ENCODE results near the gene SLC41A3. TPM values are rescaled to one million over a fixed set of nuclear protein-coding genes. Genes with fewer than 3 reads are reported as not detected.
"Not testable (repeated sequence)": the region's sequence is repeated elsewhere in the genome, so short reads cannot be mapped to it uniquely, and the experiment has no call there.

SLC41A3 gene
- total RNA-seq, 1 donor = 104 TPM

- no peak for DNase-seq (ENCODE audit: low read depth in 2 of 3, low spot score in 2 of 3)
Observed at GRCh38 chr3:126084768-126085180, 850 bp upstream of the SLC41A3 start.

DNA sequence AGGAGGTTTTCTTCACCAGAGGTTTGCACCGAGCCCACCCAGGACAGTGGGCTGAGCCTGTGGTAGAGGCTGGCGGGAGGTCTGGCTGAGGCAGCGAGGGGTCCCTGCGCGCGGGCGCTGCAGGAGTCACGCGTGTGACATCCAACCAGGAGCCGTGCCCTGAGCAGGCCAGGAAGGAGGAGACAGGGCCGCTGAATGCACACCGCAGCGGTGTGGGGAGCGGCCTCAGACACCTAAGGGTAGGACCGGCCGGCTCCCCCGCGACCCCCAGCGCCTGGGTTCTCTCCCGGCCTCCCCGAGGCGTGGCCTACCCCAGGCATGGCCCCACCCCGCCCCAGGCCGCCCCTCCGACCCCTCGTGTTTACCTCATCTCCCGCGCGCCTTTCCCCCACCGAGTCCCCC, 412 bp downstream of the SLC41A3 start:
- peak in 2 of 3 donors; percentile 64 to 68 for DNase-seq (ENCODE audit: low read depth in 2 of 3, low spot score in 2 of 3)

- no peak for DNase-seq (ENCODE audit: low read depth in 2 of 3, low spot score in 2 of 3)
Observed at GRCh38 chr3:126083138-126083445, 832 bp downstream of the SLC41A3 start.

DNA sequence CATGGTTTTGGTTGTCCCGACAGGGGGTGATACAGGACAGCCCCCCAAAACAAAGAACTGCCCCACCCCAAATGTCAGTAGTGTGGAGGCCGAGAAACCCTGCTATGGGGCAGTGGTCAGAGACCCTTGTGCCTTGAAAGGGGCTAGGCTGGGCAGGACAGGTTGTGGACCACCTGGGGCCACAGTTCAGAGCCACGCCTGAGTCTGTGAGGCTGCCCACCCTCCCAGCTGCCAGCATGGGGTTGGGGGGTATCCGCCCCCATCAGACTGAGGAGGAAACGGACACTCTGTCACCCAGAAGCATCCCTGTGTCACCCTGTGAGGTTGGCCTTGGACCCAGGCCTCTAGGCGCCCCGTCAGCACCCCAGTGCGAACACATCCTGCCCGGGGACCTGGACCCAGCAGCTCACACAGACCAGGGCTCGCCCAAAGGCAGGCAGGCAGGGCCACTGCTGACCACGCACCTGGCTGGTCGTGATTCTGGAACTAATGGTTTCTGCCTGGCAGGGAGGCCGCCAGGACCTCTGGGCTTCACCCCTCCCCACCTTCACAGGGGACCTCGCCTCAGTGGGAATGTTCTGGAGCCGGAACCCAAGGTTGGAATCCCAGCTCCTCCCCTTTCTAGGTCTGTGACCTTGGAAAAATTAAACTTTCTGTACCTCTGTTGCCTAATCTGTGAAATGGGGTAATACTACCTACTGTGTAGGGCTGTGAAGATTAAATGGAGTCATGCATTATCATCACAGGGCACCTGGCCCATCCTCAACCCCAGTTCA, 1.4 kb downstream of the SLC41A3 start:
- DNase-seq (ENCODE audit: low read depth in 2 of 3, low spot score in 2 of 3) = no peak

DNA sequence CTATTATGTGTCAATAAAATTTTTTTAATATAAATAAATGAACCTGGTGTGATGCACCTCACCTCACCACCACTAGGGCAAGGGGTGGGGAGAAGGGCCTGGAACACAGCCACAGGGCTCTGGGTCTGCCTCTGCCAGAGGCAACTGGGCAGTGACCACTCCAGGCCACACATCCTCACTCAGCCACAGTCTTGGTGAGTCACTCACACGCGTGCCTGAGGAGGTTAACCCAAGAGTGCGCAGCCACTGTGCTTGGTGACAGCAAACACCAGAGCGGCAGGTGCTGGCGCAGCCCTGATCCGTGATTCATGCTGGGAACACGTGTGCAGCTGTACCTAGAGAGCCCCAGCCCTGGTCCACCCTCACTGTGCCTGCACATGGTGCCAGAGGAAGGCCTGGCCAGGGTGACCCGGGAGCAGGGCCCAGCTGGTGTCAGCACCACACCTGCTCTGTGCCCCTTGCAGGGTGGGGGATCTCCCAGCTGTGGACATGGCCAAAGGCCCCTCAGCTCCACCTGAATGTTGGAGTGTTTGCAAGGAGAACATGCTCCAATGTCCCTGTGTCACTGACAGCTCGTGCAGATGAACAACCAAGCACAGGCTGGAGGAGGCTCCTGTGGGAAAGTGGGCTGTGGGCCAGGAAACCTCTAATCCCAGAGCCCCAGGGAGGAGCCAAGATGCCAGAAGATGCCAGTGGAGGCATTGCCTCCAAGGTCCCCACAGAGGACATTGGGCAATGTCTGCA, 2.1 kb downstream of the SLC41A3 start:
- DNase-seq (ENCODE audit: low read depth in 2 of 3, low spot score in 2 of 3) = peak in 1 of 3 donors; percentile 23

DNA sequence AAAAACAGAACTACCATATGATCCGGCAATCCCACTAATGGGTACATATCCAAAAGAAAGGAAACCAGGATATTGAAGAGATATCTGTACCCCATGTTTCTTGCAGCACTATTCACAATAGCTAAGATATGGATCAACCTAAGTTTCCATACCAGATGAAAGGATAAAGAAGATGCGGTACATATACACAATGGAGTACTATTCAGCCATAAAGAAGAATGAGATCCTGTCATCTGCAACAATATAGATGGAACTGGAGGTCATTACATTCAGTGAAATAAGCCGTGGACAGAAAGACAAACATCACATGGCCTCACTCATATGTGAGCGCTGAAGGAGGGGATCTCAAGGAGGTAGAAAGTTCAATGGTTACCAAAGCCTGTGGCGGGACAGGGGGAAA, 3.0 kb downstream of the SLC41A3 start:
- no peak for DNase-seq (ENCODE audit: low read depth in 2 of 3, low spot score in 2 of 3)

DNA sequence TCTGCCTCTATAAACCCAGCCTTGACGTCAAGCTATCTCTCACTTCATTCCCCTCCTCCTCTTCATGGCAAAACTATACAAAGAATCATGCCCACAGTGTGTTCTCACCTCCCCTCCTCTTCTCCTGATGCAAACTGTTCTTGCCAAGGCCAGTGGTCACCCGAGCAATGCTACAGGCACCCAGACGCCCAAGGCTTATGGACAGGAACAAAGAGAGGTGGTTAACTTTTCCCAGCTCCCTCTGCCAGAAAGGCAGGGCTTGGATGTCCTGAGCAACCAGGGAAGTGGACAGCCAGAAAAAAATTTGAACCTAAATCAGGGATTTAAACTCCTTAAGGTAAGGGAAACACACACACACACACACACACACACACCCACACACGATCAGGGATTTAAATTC, 5.1 kb downstream of the SLC41A3 start:
- no peak for DNase-seq (ENCODE audit: low read depth in 2 of 3, low spot score in 2 of 3)

DNA sequence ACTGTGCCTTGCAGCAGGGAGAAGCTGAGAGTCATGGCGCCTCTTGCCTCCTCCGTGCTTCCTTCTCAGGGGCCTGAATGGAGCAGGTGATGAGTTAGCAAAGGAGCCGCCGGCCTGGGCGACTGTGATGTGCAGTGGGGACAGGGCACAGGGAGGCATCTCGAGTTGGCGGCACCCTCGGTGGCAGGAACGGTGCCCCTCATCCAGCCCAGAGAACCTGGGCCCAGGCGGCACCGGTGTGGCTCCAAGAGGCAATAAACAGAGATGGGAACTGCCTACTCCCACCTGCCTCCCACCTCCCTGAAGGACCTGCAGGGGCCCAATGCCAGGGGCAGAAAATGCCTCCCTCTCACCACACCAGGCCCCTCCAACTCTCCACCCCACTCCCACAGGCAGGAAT, 6.2 kb downstream of the SLC41A3 start:
- no peak for DNase-seq (ENCODE audit: low read depth in 2 of 3, low spot score in 2 of 3)

GRCh38 chr3:126076140-126076539, 7.8 kb downstream of the SLC41A3 start:
- DNase-seq (ENCODE audit: low read depth in 2 of 3, low spot score in 2 of 3) = no peak

- no peak for DNase-seq (ENCODE audit: low read depth in 2 of 3, low spot score in 2 of 3)
Observed at GRCh38 chr3:126070146-126070545, 13.8 kb downstream of the SLC41A3 start.

- no peak for DNase-seq (ENCODE audit: low read depth in 2 of 3, low spot score in 2 of 3)
Observed at GRCh38 chr3:126067959-126068358, 16.0 kb downstream of the SLC41A3 start.

- not testable (repeated sequence) for DNase-seq (ENCODE audit: low read depth in 2 of 3, low spot score in 2 of 3)
Observed at GRCh38 chr3:126066676-126067075, 17.2 kb downstream of the SLC41A3 start.

- DNase-seq (ENCODE audit: low read depth in 2 of 3, low spot score in 2 of 3) = no peak
Observed at GRCh38 chr3:126065876-126066275, 18.0 kb downstream of the SLC41A3 start.

DNA sequence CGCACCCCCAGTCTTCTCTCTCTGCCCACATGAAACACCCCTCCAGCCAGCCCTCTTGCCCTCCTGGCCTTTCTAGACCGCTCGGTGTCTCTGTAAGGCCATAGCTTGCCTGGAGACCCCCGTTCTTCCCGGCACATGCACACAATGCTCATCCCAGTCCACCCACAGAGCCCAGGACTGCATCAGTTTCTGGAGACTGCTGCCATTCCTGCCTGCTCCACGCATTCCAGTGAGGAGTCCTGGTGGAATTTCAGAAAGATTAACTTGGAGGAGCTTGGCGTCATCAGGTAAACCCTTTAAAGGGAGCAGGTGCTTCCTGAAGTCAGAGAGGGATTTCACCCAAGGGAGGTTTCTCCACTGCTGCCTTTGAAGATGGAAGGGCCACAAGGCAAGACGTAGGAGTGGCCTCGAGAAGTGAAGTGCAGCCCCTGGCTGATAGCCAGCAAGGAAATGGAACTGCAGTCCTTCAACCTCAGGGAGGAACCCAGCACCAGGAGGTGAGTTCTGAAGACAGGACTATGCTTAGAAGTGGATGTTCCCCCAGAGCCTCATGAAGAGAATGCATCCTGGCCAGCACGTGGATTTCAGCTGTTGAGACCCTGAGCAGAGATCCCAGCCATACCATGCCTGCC, 19.2 kb downstream of the SLC41A3 start:
- DNase-seq (ENCODE audit: low read depth in 2 of 3, low spot score in 2 of 3) = peak in 1 of 3 donors; percentile 61

DNA sequence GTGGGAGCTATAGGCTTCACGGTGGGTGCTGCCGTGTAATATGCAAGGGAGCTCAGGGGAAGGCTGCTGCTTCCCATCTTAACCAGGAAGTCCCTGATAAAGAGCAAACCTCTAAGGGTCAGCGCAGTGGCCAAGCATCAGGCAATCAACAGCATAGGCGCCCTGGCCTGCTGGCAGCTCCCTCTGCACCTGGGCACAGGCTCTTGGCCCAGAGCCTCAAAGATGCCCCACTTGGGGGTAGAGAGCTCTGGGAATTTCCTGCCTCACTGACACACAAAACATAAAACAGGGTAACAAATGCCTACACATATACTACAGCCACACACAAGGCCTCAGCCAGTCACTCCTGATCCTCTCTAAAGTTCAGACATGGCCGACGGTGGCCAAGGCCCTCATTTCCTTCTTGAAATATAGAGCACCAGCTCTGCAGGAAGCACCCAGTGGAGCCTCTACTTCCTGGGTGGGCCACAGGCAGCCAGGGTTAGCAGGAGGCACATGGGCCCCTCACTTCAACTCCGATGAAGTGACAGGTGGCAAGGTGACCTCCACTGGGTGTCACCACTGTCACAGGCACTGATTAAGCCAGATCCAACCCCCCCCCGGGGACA, 20.5 kb downstream of the SLC41A3 start:
- DNase-seq (ENCODE audit: low read depth in 2 of 3, low spot score in 2 of 3) = no peak

- no peak for DNase-seq (ENCODE audit: low read depth in 2 of 3, low spot score in 2 of 3)
Observed at GRCh38 chr3:126061301-126062032, 22.5 kb downstream of the SLC41A3 start.

- DNase-seq (ENCODE audit: low read depth in 2 of 3, low spot score in 2 of 3) = no peak
Observed at GRCh38 chr3:126060613-126061145, 23.2 kb downstream of the SLC41A3 start.

DNA sequence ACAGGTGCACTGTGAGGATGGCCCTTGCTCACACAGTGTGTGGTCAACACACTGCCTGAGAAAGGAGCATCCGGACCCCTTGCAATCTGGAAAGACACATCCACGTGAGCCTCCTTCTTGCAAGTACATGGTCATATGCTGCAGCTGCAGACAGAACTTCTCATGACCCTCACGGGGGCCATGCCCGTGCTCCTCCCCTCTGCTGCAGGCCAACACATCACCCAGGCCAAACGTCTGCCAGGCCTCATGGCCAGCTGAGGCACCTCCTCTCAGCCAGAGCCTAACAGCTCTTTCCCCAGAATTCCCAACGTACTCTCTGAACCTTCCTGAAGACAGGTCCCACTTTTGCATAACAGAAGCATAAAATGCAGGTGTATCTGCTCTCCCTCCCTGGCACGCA, 25.3 kb downstream of the SLC41A3 start:
- DNase-seq (ENCODE audit: low read depth in 2 of 3, low spot score in 2 of 3) = no peak

DNA sequence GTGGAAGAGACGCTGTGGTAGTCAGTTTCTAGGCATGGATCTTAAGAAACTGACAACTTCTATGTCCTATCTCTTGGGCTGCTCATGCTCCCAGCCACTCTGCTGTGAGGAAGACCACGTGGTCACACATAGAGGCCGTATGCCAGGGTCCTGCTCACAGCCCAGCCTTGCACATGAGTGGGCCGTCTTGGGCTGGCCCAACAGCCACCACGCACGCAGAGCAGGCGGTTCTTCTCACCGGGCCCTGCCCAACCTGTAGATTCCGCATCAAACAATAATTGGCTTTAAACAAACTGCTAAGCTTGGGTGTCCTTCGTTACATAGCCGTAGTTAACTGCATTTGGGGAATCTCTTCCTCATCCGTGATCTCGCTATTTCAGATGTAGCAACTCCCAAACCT, 26.0 kb downstream of the SLC41A3 start:
- DNase-seq (ENCODE audit: low read depth in 2 of 3, low spot score in 2 of 3) = no peak

GRCh38 chr3:126057501-126057819, 26.5 kb downstream of the SLC41A3 start:
- no peak for DNase-seq (ENCODE audit: low read depth in 2 of 3, low spot score in 2 of 3)
